Adipocyte (in vitro differentiated cells): ENCODE results near the gene KRTAP9-9.
"Not testable (repeated sequence)": the region's sequence is repeated elsewhere in the genome, so short reads cannot be mapped to it uniquely, and the experiment has no call there.

ENCODE experiments used
- DNase-seq: peaks from one replicate; pipeline ENCODE4 v3.0.0-alpha.2; 2015; ENCODE audit warnings: low read depth
- H3K27me3 ChIP-seq: replicated peaks from 2 replicates; pipeline ENCODE4 v1.7.0; 2013; ENCODE audit warnings: mild to moderate bottlenecking, low read length, moderate library complexity; ENCODE audit not compliant: control insufficient read depth, insufficient read depth
- H3K36me3 ChIP-seq: 2 replicates; pipeline ENCODE4 v1.7.0; 2013; ENCODE audit warnings: low read length, mild to moderate bottlenecking, moderate library complexity; ENCODE audit not compliant: control insufficient read depth, insufficient read depth, severe bottlenecking
- H3K4me1 ChIP-seq: 2 replicates; pipeline ENCODE4 v1.7.0; 2013; ENCODE audit warnings: mild to moderate bottlenecking, low read length, moderate library complexity; ENCODE audit not compliant: control insufficient read depth, insufficient read depth
- H3K4me3 ChIP-seq: 2 replicates; pipeline ENCODE4 v1.7.0; 2013; ENCODE audit warnings: mild to moderate bottlenecking, low read length, moderate library complexity
- H3K9ac ChIP-seq: 2 replicates; pipeline ENCODE4 v1.7.0; 2013; ENCODE audit warnings: mild to moderate bottlenecking, low read length, moderate library complexity
- H3K9me3 ChIP-seq: 2 replicates; pipeline ENCODE4 v1.7.0; 2013; ENCODE audit warnings: mild to moderate bottlenecking, low read length, moderate library complexity; ENCODE audit not compliant: control insufficient read depth

Gene KRTAP9-9

GRCh38 chr17:41237116-41237515 is 18.1 kb upstream of the KRTAP9-9 start:
- DNase-seq, H3K4me3 ChIP-seq, H3K9me3 ChIP-seq, H3K36me3 ChIP-seq, H3K9ac ChIP-seq, H3K4me1 ChIP-seq: not testable (repeated sequence)
- peaks cover 11% of the 10 kb centered on the region for H3K27me3 ChIP-seq

- not testable (repeated sequence) for H3K9me3 ChIP-seq, H3K4me3 ChIP-seq, H3K36me3 ChIP-seq, H3K9ac ChIP-seq, H3K27me3 ChIP-seq, H3K4me1 ChIP-seq, DNase-seq
These were observed 17.2 kb upstream of the KRTAP9-9 start, which contains the start of gene KRTAP9-8 for GRCh38 chr17:41237949-41238437. TSS of gene KRTAP9-8 (plus strand) at chr17:41237999. CDS start at chr17:41238052, 53 bp downstream.

GRCh38 chr17:41246995-41247787 is 8.0 kb upstream of the KRTAP9-9 start:
- H3K9me3 ChIP-seq, H3K27me3 ChIP-seq, DNase-seq, H3K4me1 ChIP-seq, H3K36me3 ChIP-seq, H3K4me3 ChIP-seq, H3K9ac ChIP-seq: not testable (repeated sequence)

GRCh38 chr17:41249637-41250240 is 5.4 kb upstream of the KRTAP9-9 start, which contains the start of gene KRTAP9-4:
TSS of gene KRTAP9-4 (plus strand) at chr17:41249687. CDS start at chr17:41249721, 34 bp downstream.
- not testable (repeated sequence) for H3K9ac ChIP-seq, H3K36me3 ChIP-seq, DNase-seq, H3K4me1 ChIP-seq, H3K9me3 ChIP-seq, H3K4me3 ChIP-seq, H3K27me3 ChIP-seq

GRCh38 chr17:41251261-41251660 is 3.9 kb upstream of the KRTAP9-9 start:
- no peak for DNase-seq
- Histone ChIP-seq H3K9ac (no peak overlapping the region), H3K4me3 (no peak overlapping the region), H3K9me3 (no peaks in the 10 kb centered on the region), H3K36me3 (no peaks in the 10 kb centered on the region), H3K27me3 (peaks cover 2% of the 10 kb centered on the region), H3K4me1 (peaks cover 5% of the 10 kb centered on the region)

GRCh38 chr17:41254861-41255260 is 323 bp upstream of the KRTAP9-9 start:
- no peaks in the 10 kb centered on the region for H3K36me3 ChIP-seq
- H3K9ac ChIP-seq = no peak overlapping the region
- no peak overlapping the region for H3K4me3 ChIP-seq
- peaks cover 23% of the 10 kb centered on the region for H3K4me1 ChIP-seq
- H3K27me3 ChIP-seq = no peaks in the 10 kb centered on the region
- H3K9me3 ChIP-seq = no peaks in the 10 kb centered on the region
- no peak for DNase-seq

GRCh38 chr17:41256291-41256685 is 1.1 kb downstream of the KRTAP9-9 start:
- Histone ChIP-seq H3K36me3 (no peaks in the 10 kb centered on the region), H3K9ac (no peak overlapping the region), H3K4me1 (peaks cover 23% of the 10 kb centered on the region), H3K9me3 (no peaks in the 10 kb centered on the region), H3K27me3 (no peaks in the 10 kb centered on the region), H3K4me3 (no peak overlapping the region)
- DNase-seq = peak; percentile 39

GRCh38 chr17:41258406-41258805 is 3.2 kb downstream of the KRTAP9-9 start:
- DNase-seq = peak; percentile 73
- Histone ChIP-seq H3K4me1 (peaks cover 18% of the 10 kb centered on the region), H3K36me3 (no peaks in the 10 kb centered on the region), H3K4me3 (no peak overlapping the region), H3K27me3 (peaks cover 6% of the 10 kb centered on the region), H3K9ac (no peak overlapping the region), H3K9me3 (no peaks in the 10 kb centered on the region)

GRCh38 chr17:41263212-41263611 is 8.0 kb downstream of the KRTAP9-9 start:
- no peaks in the 10 kb centered on the region for H3K36me3 ChIP-seq
- H3K27me3 ChIP-seq = peaks cover 10% of the 10 kb centered on the region
- no peak overlapping the region for H3K4me3 ChIP-seq
- no peaks in the 10 kb centered on the region for H3K9me3 ChIP-seq
- no peak for DNase-seq
- H3K9ac ChIP-seq = no peak overlapping the region
- H3K4me1 ChIP-seq = peaks cover 13% of the 10 kb centered on the region

- no peaks in the 10 kb centered on the region for H3K9me3 ChIP-seq
- no peak overlapping the region for H3K9ac ChIP-seq
- H3K36me3 ChIP-seq = no peaks in the 10 kb centered on the region
- peaks cover 10% of the 10 kb centered on the region for H3K27me3 ChIP-seq
- DNase-seq = no peak
- H3K4me1 ChIP-seq = no peaks in the 10 kb centered on the region
- no peak overlapping the region for H3K4me3 ChIP-seq
These were observed 9.4 kb downstream of the KRTAP9-9 start for GRCh38 chr17:41264599-41264998.

GRCh38 chr17:41265078-41265477 is 9.9 kb downstream of the KRTAP9-9 start, which contains the start of gene KRTAP9-6:
TSS of gene KRTAP9-6 (plus strand) at chr17:41265378. CDS start at chr17:41265378, 0 bp downstream.
- Histone ChIP-seq H3K4me3 (no peak within 1 kb of the TSS), H3K27me3 (peaks cover 10% of the 10 kb centered on the region), H3K4me1 (no peaks in the 10 kb centered on the region), H3K36me3 (no peaks in the 10 kb centered on the region), H3K9me3 (no peaks in the 10 kb centered on the region), H3K9ac (no peak within 1 kb of the TSS)
- DNase-seq = no peak
